Adrenal gland (tissue), 5 donors: Measurements from ENCODE around the gene ABRACL.
"Not testable (repeated sequence)": the region's sequence is repeated elsewhere in the genome, so short reads cannot be mapped to it uniquely, and the experiment has no call there.

Experiments
- POLR2A ChIP-seq, 2 donors: fragments of 450-650 bp; IDR thresholded peaks; one replicate each; pipeline ENCODE4 v1.6.1; 2017; ENCODE audit warnings: antibody characterized with exemption in 2 of 2, mild to moderate bottlenecking in 2 of 2, moderate library complexity in 1 of 2
- TF ChIP-seq, protein P1 (sequence below), 6 experiments: fragments of 450-650 bp in 4 of 6; fragments of 200-600 bp in 2 of 6; sonication (generic) in 1 of 6; IDR thresholded peaks; 1 replicate in 5 of 6; 2 replicates in 1 of 6; pipeline versions ENCODE4 v1.5.1 to v1.8.0; 2016 to 2021; ENCODE audit warnings: antibody characterized with exemption in 6 of 6, mild to moderate bottlenecking in 2 of 6, moderate library complexity in 1 of 6
- donor health status: DM: no; HTN: no; CAD: no.

DNA sequence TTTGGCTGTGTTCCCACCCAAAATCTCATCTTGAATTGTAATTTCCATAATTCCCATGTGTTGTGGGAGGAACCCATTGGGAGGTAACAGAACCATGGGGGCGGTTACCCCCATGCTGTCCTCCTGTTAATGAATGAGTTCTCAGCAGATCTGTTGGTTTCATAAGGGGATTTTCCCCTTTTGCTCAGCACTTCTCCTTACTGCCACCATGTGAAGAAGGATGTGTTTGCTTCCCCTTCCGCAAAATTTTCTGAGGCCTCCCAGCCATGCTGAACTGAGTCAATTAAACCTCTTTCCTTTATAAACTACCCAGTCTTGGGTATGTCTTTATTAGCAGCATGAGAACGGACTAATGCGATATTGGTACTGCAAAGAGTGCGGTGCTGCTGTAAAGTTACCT, 35.6 kb upstream of the ABRACL start:
- TF ChIP-seq, protein P1, sequence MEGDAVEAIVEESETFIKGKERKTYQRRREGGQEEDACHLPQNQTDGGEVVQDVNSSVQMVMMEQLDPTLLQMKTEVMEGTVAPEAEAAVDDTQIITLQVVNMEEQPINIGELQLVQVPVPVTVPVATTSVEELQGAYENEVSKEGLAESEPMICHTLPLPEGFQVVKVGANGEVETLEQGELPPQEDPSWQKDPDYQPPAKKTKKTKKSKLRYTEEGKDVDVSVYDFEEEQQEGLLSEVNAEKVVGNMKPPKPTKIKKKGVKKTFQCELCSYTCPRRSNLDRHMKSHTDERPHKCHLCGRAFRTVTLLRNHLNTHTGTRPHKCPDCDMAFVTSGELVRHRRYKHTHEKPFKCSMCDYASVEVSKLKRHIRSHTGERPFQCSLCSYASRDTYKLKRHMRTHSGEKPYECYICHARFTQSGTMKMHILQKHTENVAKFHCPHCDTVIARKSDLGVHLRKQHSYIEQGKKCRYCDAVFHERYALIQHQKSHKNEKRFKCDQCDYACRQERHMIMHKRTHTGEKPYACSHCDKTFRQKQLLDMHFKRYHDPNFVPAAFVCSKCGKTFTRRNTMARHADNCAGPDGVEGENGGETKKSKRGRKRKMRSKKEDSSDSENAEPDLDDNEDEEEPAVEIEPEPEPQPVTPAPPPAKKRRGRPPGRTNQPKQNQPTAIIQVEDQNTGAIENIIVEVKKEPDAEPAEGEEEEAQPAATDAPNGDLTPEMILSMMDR (IDR thresholded peaks at IDR 0.05), result not testable (repeated sequence)
- not testable (repeated sequence) for TF ChIP-seq POLR2A (IDR thresholded peaks at IDR 0.05)
